Camera-type eye (tissue), 1 donor: Measurements from ENCODE around the gene CCDC196. TPM values are rescaled to one million over a fixed set of nuclear protein-coding genes. Genes with fewer than 3 reads are reported as not detected.

Source experiments
- total RNA-seq: library from RNA; depleted of rRNA; stranded (reverse); fragments of >200 nt; gene quantifications from one replicate; pipeline ENCODE4 v1.2.3, GENCODE V29; 2014

CCDC196 gene, protein sequence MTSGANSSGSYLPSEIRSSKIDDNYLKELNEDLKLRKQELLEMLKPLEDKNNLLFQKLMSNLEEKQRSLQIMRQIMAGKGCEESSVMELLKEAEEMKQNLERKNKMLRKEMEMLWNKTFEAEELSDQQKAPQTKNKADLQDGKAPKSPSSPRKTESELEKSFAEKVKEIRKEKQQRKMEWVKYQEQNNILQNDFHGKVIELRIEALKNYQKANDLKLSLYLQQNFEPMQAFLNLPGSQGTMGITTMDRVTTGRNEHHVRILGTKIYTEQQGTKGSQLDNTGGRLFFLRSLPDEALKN
- not detected for total RNA-seq

DNA sequence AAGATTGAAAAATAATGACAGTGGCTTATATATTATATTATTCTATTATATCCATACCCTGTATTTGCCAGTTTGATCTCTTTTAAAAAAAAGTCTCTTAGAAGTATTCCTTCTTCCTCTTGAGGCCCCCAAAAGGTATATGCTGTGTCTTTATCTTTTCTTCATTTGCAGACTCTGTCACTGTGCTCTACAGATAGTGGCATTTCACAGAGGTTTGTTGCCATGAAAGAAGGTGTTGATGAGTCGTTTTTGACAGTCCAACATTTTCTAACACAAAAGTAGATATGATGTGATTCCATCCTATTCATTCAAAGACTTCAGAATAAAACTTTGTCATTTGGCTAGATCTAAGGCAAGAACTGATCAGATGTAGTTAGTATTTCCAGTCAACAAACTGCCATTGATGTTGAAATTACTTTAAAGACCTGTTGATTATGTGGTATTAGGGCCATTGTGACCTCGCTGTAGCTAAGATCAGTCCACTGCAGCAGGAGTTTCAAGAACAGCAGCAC is at the start of gene CCDC196:
Gene CCDC196, plus strand, starts transcription at position 462 of the 512 bp plus-strand sequence. CDS start 132 bp downstream, outside the sequence.

DNA sequence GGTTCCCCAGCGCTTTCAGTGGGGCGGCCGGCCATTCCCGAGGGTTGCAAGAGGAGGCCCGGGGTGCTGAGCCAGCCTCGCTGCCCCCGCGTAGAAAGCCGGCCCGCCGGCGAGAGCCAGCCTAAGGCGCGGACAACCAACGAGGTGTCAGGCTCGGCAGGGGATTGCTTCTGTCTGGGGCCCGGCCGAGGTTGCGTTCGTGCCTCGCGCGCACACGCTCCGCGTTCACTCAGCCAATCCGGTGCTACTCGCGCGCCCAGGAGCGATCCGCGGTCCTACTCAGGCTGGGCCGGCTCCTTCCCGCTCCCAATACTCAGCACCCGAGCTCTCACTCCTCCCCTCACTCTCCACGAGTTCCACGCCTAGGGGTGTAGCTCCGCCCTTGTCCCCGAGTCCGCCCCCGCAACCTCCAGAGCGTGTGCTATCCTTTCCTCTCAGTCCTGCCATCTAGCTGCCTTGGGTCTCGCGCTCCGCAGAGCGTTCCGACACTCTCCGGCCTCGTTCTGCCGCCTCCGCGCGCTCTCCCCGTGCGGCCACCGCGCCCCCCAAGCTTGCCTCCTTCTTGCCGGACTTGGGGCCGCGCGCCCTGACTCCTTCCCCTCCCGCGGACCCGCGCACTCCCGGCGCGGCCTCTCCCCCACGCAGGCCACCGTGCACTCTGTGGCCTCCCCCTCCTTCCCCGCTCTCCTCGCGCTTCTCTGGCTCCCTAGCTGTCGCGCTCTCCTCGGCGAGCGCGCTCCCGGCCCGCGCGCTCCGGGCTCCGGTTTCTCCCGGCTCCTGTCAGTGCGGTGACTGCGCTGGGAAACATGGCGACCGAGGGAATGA is 21.8 kb downstream of the CCDC196 start, which contains the start of gene GPHN:
Gene GPHN, plus strand, starts transcription at position 426 of the 825 bp plus-strand sequence.

Other genes with a start within 250 kb of the CCDC196 start
- gene GPHN, start 21.8 kb downstream of the CCDC196 start, total RNA-seq, result 44.5 TPM